MV-4-11 (cell line): Measurements from ENCODE around the gene RXYLT1.

ENCODE experiments used
- DNase-seq: peaks from one replicate; lab custom pipeline; 2025; lab: John Stamatoyannopoulos, UW

RXYLT1 gene

DNA sequence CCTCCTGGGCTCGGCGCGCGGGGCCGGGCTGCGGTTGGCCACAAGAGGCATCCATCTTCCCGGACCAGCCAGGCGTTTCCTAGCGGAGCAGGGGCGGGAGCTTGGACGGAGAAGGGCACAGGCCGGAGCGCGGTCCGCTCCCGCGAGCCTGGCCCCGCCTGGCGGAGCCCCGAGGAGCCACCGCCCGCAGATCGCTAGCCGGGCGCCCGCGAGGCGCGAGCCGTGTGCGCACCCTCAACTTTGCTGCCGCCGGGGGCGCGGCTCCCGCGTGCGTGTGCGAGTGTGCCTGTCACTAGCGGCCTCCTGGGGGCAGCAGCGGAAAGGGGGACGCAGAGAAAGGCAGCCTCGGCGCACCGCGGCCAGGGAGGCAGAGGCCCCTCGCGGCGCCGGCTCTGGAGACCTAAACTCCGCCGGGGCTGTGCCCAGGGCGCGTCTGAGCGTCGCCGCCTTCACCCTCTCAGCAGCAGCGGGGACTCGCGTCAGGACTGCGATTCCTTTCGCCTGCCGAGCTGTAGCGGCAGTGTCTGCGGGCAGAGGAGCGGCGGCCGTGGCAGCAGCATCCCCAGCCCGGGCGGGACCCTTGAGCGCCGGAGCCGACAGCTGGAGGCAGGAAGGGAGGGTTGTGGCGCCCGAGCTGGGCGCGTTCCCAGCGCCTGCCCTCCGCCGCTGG lies 64.1 kb downstream of the RXYLT1 start:
- DNase-seq, result peak; percentile 74

DNA sequence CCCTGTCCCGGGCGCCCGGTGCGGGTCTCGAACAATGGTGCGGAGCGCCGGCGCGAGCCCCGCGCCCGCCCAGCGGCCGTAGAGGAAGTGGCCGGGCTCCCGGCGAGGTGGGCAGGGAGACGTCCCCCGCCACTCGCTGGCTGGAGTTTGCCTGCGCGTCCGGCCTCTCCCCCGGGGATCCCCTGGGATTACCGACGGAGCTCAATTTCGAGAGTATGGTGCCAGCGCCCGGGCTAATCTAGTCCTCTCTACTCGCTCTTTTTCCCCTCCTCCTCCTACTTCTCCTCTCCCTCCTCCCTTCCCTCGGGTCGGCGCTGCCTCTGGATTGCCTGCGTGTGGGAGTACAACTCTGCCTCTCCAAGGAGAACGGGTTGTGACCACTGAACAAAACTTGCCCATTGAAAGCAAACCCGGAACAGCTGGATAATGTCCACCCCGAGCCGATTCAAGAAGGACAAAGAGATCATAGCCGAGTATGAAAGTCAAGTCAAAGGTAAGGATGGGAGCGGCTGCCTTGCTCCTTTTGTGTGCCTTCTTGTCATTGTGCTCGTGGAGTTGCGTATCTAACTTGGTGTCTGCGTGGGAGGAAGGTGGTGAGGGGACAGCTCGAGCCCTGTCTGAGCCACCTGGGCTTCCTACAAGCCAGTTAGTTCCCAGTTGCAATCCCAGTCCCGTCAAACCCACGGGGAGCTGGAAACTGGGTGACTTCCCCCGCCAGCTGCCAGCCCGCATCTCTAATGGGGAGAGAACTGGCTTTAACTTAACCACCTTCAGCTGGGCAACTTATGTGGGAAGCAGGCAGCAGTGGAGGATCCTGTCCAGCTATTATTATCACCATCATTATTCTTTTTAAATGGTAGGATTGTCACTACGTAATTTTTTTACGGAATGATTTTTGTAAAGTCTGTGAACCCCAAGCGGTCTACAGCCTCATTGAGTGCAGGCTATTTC lies 65.0 kb downstream of the RXYLT1 start, which contains the start of gene SRGAP1:
Gene SRGAP1 (plus strand): TSS at position 310 of the 951 bp plus-strand sequence. CDS start 117 bp downstream, at position 427.
- DNase-seq, result no peak

DNA sequence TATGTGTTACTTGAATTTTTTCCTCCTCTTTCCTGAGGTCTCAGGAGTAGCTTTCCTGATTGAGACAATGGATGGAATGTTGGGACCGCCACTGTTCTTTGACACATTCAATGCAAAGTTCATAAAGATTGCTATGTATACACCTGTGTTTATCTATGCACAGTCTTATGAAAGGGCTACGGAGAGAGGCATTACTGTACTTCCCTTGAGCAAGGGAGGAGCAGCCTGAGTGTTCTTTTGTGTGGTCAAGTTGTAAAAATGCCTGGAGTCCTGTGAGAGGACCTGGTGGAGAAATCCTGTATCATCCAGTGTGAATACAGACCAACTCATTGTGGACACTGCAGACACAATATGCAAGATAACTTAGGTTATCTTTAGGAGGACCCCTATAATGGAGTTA lies 66.0 kb downstream of the RXYLT1 start:
- DNase-seq, result no peak

DNA sequence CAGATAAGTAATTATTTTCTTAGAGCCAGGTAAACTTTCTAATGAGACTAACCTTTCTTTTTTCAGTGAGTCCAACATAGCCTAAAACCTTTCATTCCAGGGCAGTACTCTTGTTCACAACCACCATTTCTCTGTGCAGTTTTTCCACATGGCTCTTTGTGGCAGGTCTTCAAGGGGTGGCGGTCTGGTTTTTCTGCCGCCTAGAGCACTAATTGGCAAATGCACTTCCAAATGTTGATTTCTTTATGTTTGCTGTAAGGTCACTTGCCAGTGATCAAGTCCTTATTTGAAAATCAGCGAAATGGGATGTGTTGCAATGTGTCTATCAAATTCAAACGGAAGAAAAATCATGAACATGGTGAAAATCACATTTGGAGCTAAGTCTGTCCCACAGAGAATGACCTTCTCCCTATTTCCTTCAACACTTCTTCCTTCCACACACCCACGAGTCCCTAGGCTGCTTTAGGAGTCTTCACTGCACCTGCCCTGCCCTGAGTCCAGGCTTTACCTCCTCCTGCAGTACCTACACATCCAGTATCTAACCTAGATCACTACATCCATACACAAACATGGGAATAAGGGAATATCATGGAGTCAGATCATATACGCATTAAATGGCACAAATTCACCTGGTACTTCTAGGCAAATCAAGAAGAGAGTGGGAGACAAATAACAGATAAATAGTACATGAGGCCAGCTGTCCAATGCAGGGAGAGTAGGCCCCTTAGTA lies 66.7 kb downstream of the RXYLT1 start:
- DNase-seq, result no peak

DNA sequence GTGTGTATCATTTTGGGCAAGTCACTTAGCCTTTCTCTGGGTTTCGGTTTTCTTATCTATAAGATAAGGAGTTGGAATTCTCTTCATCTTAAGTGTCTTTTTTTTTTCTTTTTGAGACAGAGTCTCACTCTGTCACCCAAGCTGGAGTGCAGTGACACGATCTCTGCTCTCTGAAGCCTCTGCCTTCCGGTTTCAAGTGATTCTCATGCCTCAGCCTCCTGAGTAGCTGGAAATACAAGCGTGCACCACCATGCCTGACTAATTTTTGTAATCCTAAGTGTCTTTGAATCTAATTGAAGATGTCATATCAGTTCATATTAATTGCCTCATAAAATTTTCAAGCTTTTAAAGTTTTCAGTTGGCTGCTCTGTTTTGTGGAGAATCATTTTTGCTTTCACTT lies 68.7 kb downstream of the RXYLT1 start:
- no peak for DNase-seq

DNA sequence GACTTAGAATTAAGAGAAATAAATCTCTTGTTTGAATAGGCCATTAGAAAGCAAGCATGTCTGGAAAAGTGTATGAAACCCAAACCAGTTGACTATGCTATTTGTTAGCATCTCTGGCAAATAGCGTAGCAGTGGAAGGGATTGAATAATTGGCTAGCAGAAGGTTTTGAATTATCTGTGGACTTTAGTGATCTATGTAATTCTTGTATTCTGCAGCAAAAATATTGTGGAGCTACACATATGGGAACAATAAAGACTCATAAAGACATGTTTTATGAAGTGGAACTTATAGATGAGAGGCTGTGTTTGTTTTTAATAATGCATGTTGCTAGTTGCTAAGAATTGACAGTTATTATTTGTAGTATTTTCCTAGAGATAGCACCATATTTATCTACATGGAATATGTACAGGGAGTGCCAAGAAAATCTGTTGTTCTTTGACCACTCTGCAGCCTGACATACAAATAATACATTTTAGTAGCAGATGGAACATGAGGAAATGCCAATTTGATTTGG lies 69.5 kb downstream of the RXYLT1 start:
- no peak for DNase-seq

DNA sequence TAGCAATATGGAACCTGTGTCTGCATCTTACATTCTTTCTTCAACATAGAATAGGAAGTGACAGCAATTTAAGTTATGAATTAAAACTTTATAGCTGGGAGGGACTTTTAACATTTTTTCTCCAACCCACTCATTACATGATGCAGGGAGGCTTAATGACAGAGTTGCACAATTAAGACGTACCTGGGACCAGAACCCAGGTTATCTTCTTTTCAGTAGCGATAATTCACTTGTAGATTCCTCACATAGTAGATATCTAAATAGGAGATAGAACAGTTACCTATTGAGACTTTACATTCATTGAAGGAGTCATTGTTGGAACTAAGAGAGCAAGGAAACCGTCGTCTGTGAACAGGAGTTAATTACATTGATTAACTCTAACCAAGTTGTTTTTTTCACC lies 69.9 kb downstream of the RXYLT1 start:
- no peak for DNase-seq

DNA sequence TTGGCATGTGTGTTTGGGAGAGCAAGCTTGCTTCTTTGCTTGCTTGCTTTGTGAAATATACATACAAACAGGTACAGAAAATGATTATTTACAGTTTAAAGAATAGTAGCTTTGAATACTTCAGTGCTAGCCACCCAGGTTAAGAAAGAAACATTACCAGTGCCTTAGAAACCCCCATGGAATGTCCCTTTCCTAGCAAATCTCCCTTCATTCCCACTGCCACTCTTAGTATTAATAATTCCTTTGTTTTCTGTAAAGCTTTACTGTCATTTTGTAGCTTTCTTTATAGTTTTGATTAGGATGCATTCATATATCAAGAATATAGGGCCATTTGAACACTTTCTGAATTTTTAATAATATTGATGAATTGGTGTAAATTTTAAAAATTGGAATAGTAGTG lies 74.3 kb downstream of the RXYLT1 start:
- DNase-seq, result no peak

DNA sequence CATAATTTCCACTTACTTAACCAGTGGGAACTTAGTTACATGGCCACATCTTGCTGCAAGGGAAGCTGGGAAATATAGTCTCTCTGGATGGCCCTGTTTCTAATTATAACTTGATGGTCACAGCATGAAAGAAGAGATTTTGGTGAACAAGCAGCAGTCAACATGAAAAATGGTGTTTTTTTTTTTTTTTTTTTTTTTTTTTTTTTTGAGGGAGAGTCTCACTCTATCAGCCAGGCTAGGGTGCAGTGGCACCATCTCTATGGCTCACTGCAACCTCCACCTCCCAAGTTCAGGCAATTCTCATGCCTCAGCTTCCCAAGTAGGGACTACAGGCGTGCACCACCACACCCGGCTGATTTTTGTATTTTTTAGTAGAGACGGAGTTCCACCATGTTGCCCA lies 75.6 kb downstream of the RXYLT1 start:
- DNase-seq, result no peak

DNA sequence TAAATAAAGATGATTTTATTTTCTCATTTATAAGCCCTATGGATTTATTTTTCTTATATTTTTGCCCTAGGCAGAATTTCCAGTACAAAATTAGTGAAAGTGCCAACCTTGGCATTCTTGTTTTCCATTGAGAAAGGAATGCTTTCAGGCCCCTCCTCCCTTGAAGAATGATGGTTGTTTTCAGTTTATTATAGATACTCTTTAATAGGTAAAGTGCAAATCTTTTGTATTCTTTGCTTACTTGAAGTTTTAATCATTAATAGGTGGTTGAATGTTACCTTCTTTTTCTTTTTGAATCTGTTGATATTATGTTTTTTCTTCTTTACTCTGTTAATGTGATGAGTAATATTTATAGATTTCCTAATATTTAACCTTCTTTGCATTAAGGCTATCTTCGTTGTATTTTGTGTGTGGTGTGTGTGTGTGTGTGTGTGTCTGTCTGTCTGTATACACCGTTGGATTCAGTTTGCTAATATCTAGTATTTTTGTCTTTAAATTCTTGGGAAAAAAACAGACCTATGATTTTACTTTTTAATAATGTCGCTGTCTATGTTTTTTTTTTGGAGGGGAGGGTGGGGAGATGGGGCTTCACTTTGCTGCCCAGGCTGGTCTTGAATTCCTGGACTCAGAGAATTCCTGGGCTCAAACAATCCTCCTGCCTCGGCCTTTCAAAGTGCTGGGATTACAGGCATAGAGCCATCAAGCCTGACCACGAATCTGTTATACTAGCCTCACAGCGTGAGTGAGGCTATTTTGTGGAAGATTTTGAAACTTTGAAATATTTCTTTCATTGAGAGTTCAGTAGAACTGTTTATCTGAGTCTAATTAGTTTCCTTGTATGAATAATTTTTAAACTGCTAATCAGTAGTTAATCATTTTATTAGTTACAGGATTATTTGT lies 78.3 kb downstream of the RXYLT1 start:
- no peak for DNase-seq
